ENCODE measurements around the gene PRSS22. TPM values are rescaled to one million over a fixed set of nuclear protein-coding genes. Genes with fewer than 3 reads are reported as not detected.

Gene PRSS22
- polyA plus RNA-seq, 1 of the 3 experiments (the other 2 are of a cell fraction), result not detected

- TF ChIP-seq PBX3 (IDR thresholded peaks at IDR 0.05) (no peak), IRF3 (IDR thresholded peaks at IDR 0.05; ENCODE audit: low read depth, low read length) (no peak), POLR2AphosphoS5 (IDR thresholded peaks at IDR 0.05; ENCODE audit: low read depth, low read length) (no peak), RFX5 (IDR thresholded peaks at IDR 0.05; ENCODE audit: low read length) (no peak), TAF1 (IDR thresholded peaks at IDR 0.05; ENCODE audit: borderline replicate concordance, low read depth, low read length) (no peak), GABPA (IDR thresholded peaks at IDR 0.05; ENCODE audit: low read depth) (no peak), EZH2phosphoT487 (IDR thresholded peaks at IDR 0.05; ENCODE audit: borderline replicate concordance, low read depth) (no peak), TEAD4 (IDR thresholded peaks at IDR 0.05; ENCODE audit: borderline replicate concordance, insufficient read depth) (no peak), MXI1 (IDR thresholded peaks at IDR 0.05; ENCODE audit: low read depth, low read length) (no peak)
These were observed 39.1 kb upstream of the PRSS22 start (continued) for GRCh38 chr16:2897110-2897509.

- H2AFZ ChIP-seq (ENCODE audit: low read depth), result no peak overlapping the region
- POLR2A ChIA-PET, result no interaction called here
- no peaks in the 10 kb centered on the region for H3F3A ChIP-seq (replicated peaks; ENCODE audit: insufficient read depth)
- no peaks in the 10 kb centered on the region for H3K27me3 ChIP-seq (ENCODE audit: insufficient read depth)
- no peak overlapping the region for H3K27ac ChIP-seq (ENCODE audit: low read depth in 2 of 2, low read length in 1 of 2)
- CTCF ChIA-PET, result interaction anchor here (1.3 to 2.0 kb wide), 2 partner anchors 11 to 30 kb away, joined by 4 to 6 read pairs; no protein-coding TSS in a partner anchor
- H4K20me1 ChIP-seq (ENCODE audit: insufficient read depth), result no peaks in the 10 kb centered on the region
- H3K36me3 ChIP-seq (replicated peaks in 1 of 2; ENCODE audit: control insufficient read depth in 1 of 2, insufficient read depth in 2 of 2, low read length in 1 of 2), result peaks cover 0 to 12% of the 10 kb centered on the region in 2 experiments
- H3K4me1 ChIP-seq (ENCODE audit: control insufficient read depth in 1 of 2, insufficient read depth in 2 of 2, low read depth in 1 of 2, low read length in 1 of 2), result no peaks in the 10 kb centered on the region
- no peaks in the 10 kb centered on the region for H3K9me3 ChIP-seq
- 100% methylated on average over 1 of the region's 19 CpGs for WGBS (ENCODE audit: low lambda C conversion rate)
- H3K4me3 ChIP-seq (ENCODE audit: low read depth in 2 of 2, low read length in 1 of 2), result no peak overlapping the region
- DNase-seq, result no peak
- TF ChIP-seq NRF1 (IDR thresholded peaks at IDR 0.05; ENCODE audit: low read depth, low read length) (no peak), RCOR1 (IDR thresholded peaks at IDR 0.05; ENCODE audit: low read length) (no peak), RXRA (IDR thresholded peaks at IDR 0.05; ENCODE audit: borderline replicate concordance, low read depth) (no peak), NFIC (IDR thresholded peaks at IDR 0.05; ENCODE audit: borderline replicate concordance) (no peak), FOXJ3 (CRISPR knock-in tag; IDR thresholded peaks at IDR 0.05) (no peak), CTCF (IDR thresholded peaks at IDR 0.05) (no peak), EZH2phosphoT487 (IDR thresholded peaks at IDR 0.05; ENCODE audit: borderline replicate concordance, low read depth) (no peak), YY1 (IDR thresholded peaks at IDR 0.05; ENCODE audit: low read depth) (no peak), MEF2A (IDR thresholded peaks at IDR 0.05; ENCODE audit: borderline replicate concordance, low read depth) (no peak), FOSL2 (IDR thresholded peaks at IDR 0.05; ENCODE audit: borderline replicate concordance, low read depth) (no peak), POLR2AphosphoS5 (IDR thresholded peaks at IDR 0.05; ENCODE audit: low read depth, low read length) (no peak), REST (IDR thresholded peaks at IDR 0.05; ENCODE audit: low read depth, low read length) (no peak), SIN3A (IDR thresholded peaks at IDR 0.05; ENCODE audit: borderline replicate concordance, low read depth, low read length) (no peak), USF2 (IDR thresholded peaks at IDR 0.05; ENCODE audit: borderline replicate concordance, low read depth, low read length) (no peak)
- H3K4me2 ChIP-seq, result no peak overlapping the region
- H3K79me2 ChIP-seq (ENCODE audit: insufficient read depth), result peaks cover 3% of the 10 kb centered on the region
- H3K9me2 ChIP-seq, result no peaks in the 10 kb centered on the region
- H3K9ac ChIP-seq, result no peak overlapping the region
These were observed 38.6 kb upstream of the PRSS22 start for GRCh38 chr16:2896480-2897010.

All from SK-N-SH (cell line).